Measurements from ENCODE around the gene LRRFIP1. TPM values are rescaled to one million over a fixed set of nuclear protein-coding genes. Genes with fewer than 3 reads are reported as not detected.

LRRFIP1 gene
- total and polyA plus RNA-seq, 2 of the 13 experiments (the other 11 are each of a cell fraction or from before 2014, with no cell fraction given): 15.9 to 40.5 TPM

GRCh38 chr2:237774811-237775553, 147.6 kb downstream of the LRRFIP1 start (continued):
- TF ChIP-seq ZNF800 (CRISPR knock-in tag; IDR thresholded peaks at IDR 0.05) (no peak), ZNF501 (CRISPR knock-in tag; IDR thresholded peaks at IDR 0.05) (peak; percentile 77), ZSCAN9 (CRISPR knock-in tag; IDR thresholded peaks at IDR 0.05; ENCODE audit: borderline replicate concordance) (no peak), FOXP1 (IDR thresholded peaks at IDR 0.05) (no peak), FOXP1 (CRISPR knock-in tag; IDR thresholded peaks at IDR 0.05) (peak; percentile 82), MATR3 (CRISPR knock-in tag; IDR thresholded peaks at IDR 0.05) (no peak), FOXC1 (CRISPR knock-in tag; IDR thresholded peaks at IDR 0.05; ENCODE audit: borderline replicate concordance) (no peak), ZNF335 (CRISPR knock-in tag; IDR thresholded peaks at IDR 0.05) (no peak), ZBTB39 (CRISPR knock-in tag; IDR thresholded peaks at IDR 0.05) (no peak), IRF1 (CRISPR knock-in tag; IDR thresholded peaks at IDR 0.05; ENCODE audit: low read depth) (no peak), GABPB1 (CRISPR knock-in tag; IDR thresholded peaks at IDR 0.05) (no peak), DDIT3 (CRISPR knock-in tag; IDR thresholded peaks at IDR 0.05) (no peak), SIX4 (CRISPR knock-in tag; IDR thresholded peaks at IDR 0.05) (no peak), MAFK (conservative IDR thresholded peaks at IDR 0.05 in 1 of 2, IDR thresholded peaks at IDR 0.05 in 1 of 2; ENCODE audit: low read length in 2 of 2) (no peak), JUND (CRISPR knock-in tag; IDR thresholded peaks at IDR 0.05) (no peak), MLXIP (CRISPR knock-in tag; IDR thresholded peaks at IDR 0.05; ENCODE audit: borderline replicate concordance) (no peak), ZNF430 (CRISPR knock-in tag; IDR thresholded peaks at IDR 0.05) (no peak), SMAD1 (CRISPR knock-in tag; IDR thresholded peaks at IDR 0.05; ENCODE audit: borderline replicate concordance, low read depth) (peak; percentile 48; the same call in 1 of the 2 replicates), ZNF343 (CRISPR knock-in tag; IDR thresholded peaks at IDR 0.05) (no peak), ZNF317 (CRISPR knock-in tag; IDR thresholded peaks at IDR 0.05) (no peak), FOXK1 (CRISPR knock-in tag; IDR thresholded peaks at IDR 0.05; ENCODE audit: borderline replicate concordance, low read depth) (peak; percentile 31; the same call in 1 of the 2 replicates), THAP7 (CRISPR knock-in tag; IDR thresholded peaks at IDR 0.05) (no peak)

All from HepG2 (cell line).